Spleen (tissue), 11 donors: ENCODE results near the gene DSE. TPM values are rescaled to one million over a fixed set of nuclear protein-coding genes. Genes with fewer than 3 reads are reported as not detected.

Experiments used
- DNase-seq: peaks from one replicate; pipeline ENCODE4 v3.0.0-alpha.2; 2020
- H3K27ac ChIP-seq, 8 donors: fragments of 200-600 bp; sonication (generic) in 7 of 8; 1 replicate in 4 of 8; 2 replicates in 4 of 8; pipeline versions ENCODE4 v1.5.0 to v1.8.0; 2016 to 2021; ENCODE audit warnings: inconsistent platforms in 4 of 8, mild to moderate bottlenecking in 4 of 8, moderate library complexity in 1 of 8
- H3K27me3 ChIP-seq, 7 donors: fragments of 200-600 bp; sonication (generic) in 6 of 7; replicated peaks in 1 of 7; 1 replicate in 4 of 7; 2 replicates in 3 of 7; pipeline versions ENCODE4 v1.5.0 to v1.8.0; 2016 to 2021; ENCODE audit warnings: inconsistent platforms in 3 of 7, mild to moderate bottlenecking in 1 of 7
- H3K36me3 ChIP-seq, 6 donors: fragments of 200-600 bp; sonication (generic) in 5 of 6; 1 replicate in 4 of 6; 2 replicates in 2 of 6; pipeline versions ENCODE4 v1.5.0 to v1.8.0; 2016 to 2021; ENCODE audit warnings: inconsistent platforms in 2 of 6
- H3K4me1 ChIP-seq, 6 donors: fragments of 200-600 bp; sonication (generic) in 5 of 6; 1 replicate in 3 of 6; 2 replicates in 3 of 6; pipeline versions ENCODE4 v1.5.0 to v1.8.0; 2016 to 2021; ENCODE audit warnings: inconsistent platforms in 3 of 6
- H3K4me3 ChIP-seq, 8 donors: fragments of 200-600 bp; sonication (generic) in 7 of 8; 1 replicate in 4 of 8; 2 replicates in 4 of 8; pipeline versions ENCODE4 v1.5.0 to v1.8.0; 2016 to 2021; ENCODE audit warnings: inconsistent platforms in 4 of 8, mild to moderate bottlenecking in 4 of 8, moderate library complexity in 2 of 8
- H3K9me3 ChIP-seq, 8 donors: fragments of 200-600 bp; sonication (generic) in 7 of 8; 1 replicate in 4 of 8; 2 replicates in 4 of 8; pipeline versions ENCODE4 v1.5.0 to v1.8.0; 2016 to 2021; ENCODE audit warnings: inconsistent platforms in 4 of 8
- POLR2A ChIP-seq, 3 donors: fragments of 450-650 bp; IDR thresholded peaks; one replicate each; pipeline ENCODE4 v1.5.1; 2017; ENCODE audit warnings: antibody characterized with exemption in 3 of 3, mild to moderate bottlenecking in 1 of 3
- POLR2AphosphoS5 ChIP-seq, 3 donors: sonication (generic); formaldehyde crosslinking; IDR thresholded peaks; one replicate each; pipeline ENCODE4 v1.5.1; 2017; ENCODE audit warnings: antibody characterized with exemption in 3 of 3
- WGBS, 5 donors: extraction: QIAGEN DNeasy Blood & Tissue Kit in 3 of 5; methylation state at CpG; one replicate each; pipeline versions ENCODE4 v1.1.5 to v1.1.7; 2013 to 2018; 5-methylcytosine and 5-hydroxymethylcytosine counted together
- intact Hi-C: fragments of 100-400 bp; cut with DNase I; formaldehyde crosslinking; loops from one replicate; pipeline ENCODE4 v1.15.0; 2023; ENCODE audit warnings: low total_unique reads
- polyA plus RNA-seq, 3 donors: library from polyadenylated mRNA; stranded (reverse); fragments of 200-250 nt; gene quantifications; one replicate each; pipeline ENCODE4 v1.2.1, GENCODE V29; 2013
- total RNA-seq, 7 donors: library from RNA; depleted of rRNA in 3 of 7; stranded (reverse); fragments of >200 nt in 3 of 7; fragmentation: NEBNext Ultra II Directional in 4 of 7; extraction: Animal tissue kit (Norgen Biotek cat#: 25700) in 4 of 7; gene quantifications; one replicate each; pipeline versions ENCODE4 v1.1.0 to v1.2.1, GENCODE V29; 2016 to 2021
- TF ChIP-seq, protein P1 (sequence below), 11 experiments: fragments of 200-600 bp in 7 of 11; fragments of 450-650 bp in 4 of 11; sonication (generic) in 4 of 11; IDR thresholded peaks in 8 of 11; conservative IDR thresholded peaks in 3 of 11; 1 replicate in 7 of 11; 2 replicates in 4 of 11; pipeline versions ENCODE4 v1.4.0 to v1.8.0; 2016 to 2021; ENCODE audit warnings: antibody characterized with exemption in 11 of 11, inconsistent platforms in 4 of 11, mild to moderate bottlenecking in 1 of 11
- donor health status: healthy with polysubstance abuse.
- donor health status: DM: no; HTN: no; CAD: no; lungs with moderate emphysema.
- donor health status: DM: no; HTN: no; CAD: no.
- donor health status: Bipolar disorder and iron deficiency.
- donor health status: healthy.
- donor health status: DM: no; HTN: no; CAD: no.
- donor health status: DM: yes; HTN: yes; CAD: no.

The DSE gene
- total and polyA plus RNA-seq, 10 donors: 8.2 to 82.3 (median 61.7) TPM

DNA sequence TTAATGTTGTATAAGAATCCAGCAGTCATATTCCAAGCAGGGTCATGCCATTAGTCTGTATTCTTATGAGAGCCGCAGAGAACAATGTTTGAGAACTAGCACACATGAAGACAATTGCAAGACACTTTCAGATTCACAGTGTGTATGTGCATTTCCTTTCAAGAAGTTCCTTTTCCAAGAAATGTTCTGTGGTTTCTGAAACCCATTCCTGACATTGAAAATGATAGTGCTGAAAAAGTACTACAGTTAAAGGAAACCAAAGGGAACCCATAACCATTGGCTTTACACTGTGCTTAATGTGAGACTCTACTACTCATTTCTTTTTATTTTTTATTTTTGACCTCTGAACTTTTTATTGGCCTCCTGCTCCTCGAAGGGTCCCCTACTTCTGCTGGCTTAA is 86.2 kb downstream of the DSE start:
- no peaks in the 10 kb centered on the region for H3K36me3 ChIP-seq
- intact Hi-C loops: no loop called here
- H3K4me1 ChIP-seq: peaks cover 0 to 36% (median 21%) of the 10 kb centered on the region in 6 donors
- no peak for DNase-seq
- peak overlapping the region in 2 of 8 donors; percentile 25 to 57 for H3K27ac ChIP-seq
- TF ChIP-seq POLR2AphosphoS5 (IDR thresholded peaks at IDR 0.05): no peak
- TF ChIP-seq POLR2A (IDR thresholded peaks at IDR 0.05): no peak
- WGBS, 5 donors: 70 to 77% (median 74%) methylated on average over 2 of the region's 2 CpGs
- no peak overlapping the region for H3K4me3 ChIP-seq
- H3K27me3 ChIP-seq: peaks cover 0 to 1% (median 0%) of the 10 kb centered on the region in 7 donors
- no peaks in the 10 kb centered on the region for H3K9me3 ChIP-seq

DNA sequence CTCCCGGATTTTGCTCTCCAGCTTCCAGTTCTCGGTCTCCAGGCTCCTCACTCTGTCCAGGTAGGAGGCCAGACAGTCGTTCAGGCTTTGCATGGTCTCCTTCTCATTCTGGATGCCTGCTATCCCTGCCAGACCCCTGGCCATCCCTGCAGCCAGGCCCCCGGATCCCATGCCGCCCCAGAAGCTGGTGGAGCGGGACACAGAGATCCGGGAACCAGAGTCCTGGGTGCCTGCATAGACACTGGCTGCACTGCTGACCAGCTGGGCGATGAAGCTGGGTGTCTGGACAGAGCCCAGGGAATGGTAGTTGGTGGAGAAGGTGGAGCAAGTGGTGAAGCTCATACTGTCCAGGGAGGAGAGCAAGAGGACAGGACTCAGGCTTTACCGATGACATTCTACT is 87.5 kb downstream of the DSE start:
- intact Hi-C loops: no loop called here
- TF ChIP-seq POLR2AphosphoS5 (IDR thresholded peaks at IDR 0.05) (no peak), POLR2A (IDR thresholded peaks at IDR 0.05) (no peak)
- TF ChIP-seq, protein P1, sequence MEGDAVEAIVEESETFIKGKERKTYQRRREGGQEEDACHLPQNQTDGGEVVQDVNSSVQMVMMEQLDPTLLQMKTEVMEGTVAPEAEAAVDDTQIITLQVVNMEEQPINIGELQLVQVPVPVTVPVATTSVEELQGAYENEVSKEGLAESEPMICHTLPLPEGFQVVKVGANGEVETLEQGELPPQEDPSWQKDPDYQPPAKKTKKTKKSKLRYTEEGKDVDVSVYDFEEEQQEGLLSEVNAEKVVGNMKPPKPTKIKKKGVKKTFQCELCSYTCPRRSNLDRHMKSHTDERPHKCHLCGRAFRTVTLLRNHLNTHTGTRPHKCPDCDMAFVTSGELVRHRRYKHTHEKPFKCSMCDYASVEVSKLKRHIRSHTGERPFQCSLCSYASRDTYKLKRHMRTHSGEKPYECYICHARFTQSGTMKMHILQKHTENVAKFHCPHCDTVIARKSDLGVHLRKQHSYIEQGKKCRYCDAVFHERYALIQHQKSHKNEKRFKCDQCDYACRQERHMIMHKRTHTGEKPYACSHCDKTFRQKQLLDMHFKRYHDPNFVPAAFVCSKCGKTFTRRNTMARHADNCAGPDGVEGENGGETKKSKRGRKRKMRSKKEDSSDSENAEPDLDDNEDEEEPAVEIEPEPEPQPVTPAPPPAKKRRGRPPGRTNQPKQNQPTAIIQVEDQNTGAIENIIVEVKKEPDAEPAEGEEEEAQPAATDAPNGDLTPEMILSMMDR (IDR thresholded peaks at IDR 0.05 in 8 of 11, conservative IDR thresholded peaks at IDR 0.05 in 3 of 11): no peak
- Histone ChIP-seq H3K27me3 (peaks cover 0 to 7% (median 0%) of the 10 kb centered on the region in 7 donors), H3K36me3 (no peaks in the 10 kb centered on the region), H3K4me3 (no peak overlapping the region), H3K4me1 (peaks cover 7 to 37% (median 26%) of the 10 kb centered on the region in 6 donors), H3K27ac (no peak overlapping the region), H3K9me3 (no peaks in the 10 kb centered on the region)
- WGBS, 5 donors: 91 to 97% (median 93%) methylated on average over 9 of the region's 9 CpGs
- DNase-seq: no peak

DNA sequence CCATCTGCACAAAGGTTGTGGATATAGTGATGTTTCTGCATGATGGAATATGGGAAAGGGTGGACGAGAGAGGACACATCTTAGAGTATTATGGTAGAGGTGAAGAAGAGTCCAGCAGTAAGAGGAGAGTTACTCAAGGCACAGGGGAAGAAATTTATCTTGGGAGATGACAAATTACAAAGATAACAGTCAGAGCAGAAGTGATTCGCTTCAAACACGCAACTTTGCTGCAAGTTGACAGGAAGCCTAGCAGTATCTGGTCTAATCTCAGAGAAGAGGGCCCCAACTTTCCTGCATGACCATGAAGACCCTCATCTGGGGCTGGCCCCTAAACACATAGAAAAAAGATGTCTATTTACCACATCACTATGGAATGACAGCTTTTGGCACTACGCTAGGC is 89.2 kb downstream of the DSE start:
- Histone ChIP-seq H3K27me3 (peaks cover 0 to 7% (median 0%) of the 10 kb centered on the region in 7 donors), H3K4me3 (no peak overlapping the region), H3K9me3 (no peaks in the 10 kb centered on the region), H3K36me3 (no peaks in the 10 kb centered on the region), H3K4me1 (peaks cover 10 to 53% (median 42%) of the 10 kb centered on the region in 6 donors), H3K27ac (no peak overlapping the region)
- no peak for DNase-seq
- intact Hi-C loops: no loop called here
- 86 to 92% (median 88%) methylated on average over 4 of the region's 4 CpGs for WGBS, 5 donors
- TF ChIP-seq POLR2A (IDR thresholded peaks at IDR 0.05): no peak
- no peak for TF ChIP-seq POLR2AphosphoS5 (IDR thresholded peaks at IDR 0.05)

DNA sequence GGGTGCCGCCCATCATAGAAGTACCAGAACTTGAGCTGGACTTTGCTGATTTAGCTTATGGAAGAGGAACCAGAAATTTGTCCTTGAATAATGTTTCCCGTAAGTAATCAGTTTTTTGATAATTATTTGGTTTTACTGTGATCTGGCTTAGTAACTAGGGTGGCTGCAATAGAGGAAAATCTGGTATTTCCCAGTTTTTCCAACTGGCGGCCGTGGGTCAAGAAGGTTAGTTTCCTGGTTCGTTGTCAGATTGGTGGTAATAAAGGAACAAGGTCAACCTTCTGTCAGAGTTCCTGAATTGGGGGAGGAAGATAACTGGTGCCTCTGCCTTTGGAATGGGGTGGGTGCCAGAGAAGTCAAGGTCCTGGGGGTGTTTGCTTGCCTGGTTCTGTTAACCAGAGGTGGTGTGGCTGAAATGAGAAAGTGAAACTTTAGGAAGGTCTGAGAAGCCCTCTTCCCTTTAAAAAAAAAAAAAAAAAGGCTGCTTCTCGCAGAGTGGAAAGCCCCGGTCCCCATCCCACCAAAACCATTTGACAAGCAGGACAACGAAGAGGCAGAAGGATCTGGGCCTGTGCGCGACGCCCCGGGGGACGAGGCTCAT is 90.7 kb downstream of the DSE start, which contains the start of gene CALHM6:
Gene CALHM6, plus strand, starts transcription at position 45 of the 601 bp plus-strand sequence. Its CDS starts 555 bp downstream, at position 600.
- Histone ChIP-seq H3K27ac (peak within 1 kb of the TSS; percentile 79 to 94 (median 90)), H3K36me3 (no peaks in the 10 kb centered on the region), H3K4me1 (peaks cover 18 to 68% (median 51%) of the 10 kb centered on the region in 6 donors), H3K9me3 (no peaks in the 10 kb centered on the region), H3K4me3 (peak within 1 kb of the TSS; percentile 42 to 78 (median 58)), H3K27me3 (peaks cover 0 to 7% (median 0%) of the 10 kb centered on the region in 7 donors)
- intact Hi-C loops: no loop called here
- 19 to 30% (median 27%) methylated on average over 13 of the region's 13 CpGs for WGBS, 5 donors
- DNase-seq: peak; percentile 76
- TF ChIP-seq, protein P1 (IDR thresholded peaks at IDR 0.05 in 8 of 11, conservative IDR thresholded peaks at IDR 0.05 in 3 of 11): peak in 1 of 11 experiments; percentile 5
- TF ChIP-seq POLR2AphosphoS5 (IDR thresholded peaks at IDR 0.05) (peak in 1 of 3 donors; percentile 48), POLR2A (IDR thresholded peaks at IDR 0.05) (no peak)
